Panc1 (cell line): ENCODE measurements around the gene PDZRN4. TPM values are rescaled to one million over a fixed set of nuclear protein-coding genes. Genes with fewer than 3 reads are reported as not detected.

Experiments
- ATAC-seq: fragments of 200-7000 bp; cut with Tn5 transposase; 2 replicates; pipeline ENCODE4 v1.9.1; 2020; ENCODE audit warnings: mild to moderate bottlenecking, moderate library complexity
- BruUV-seq: library from RNA; stranded (reverse); fragments of 400-500 nt; replicated peaks from 2 replicates; lab custom pipeline; 2021; lab: Mats Ljungman, UMichigan
- CTCF ChIA-PET: fragments of 300-600 bp; sonication (Branson Sonifier 250); formaldehyde crosslinking; loops from one replicate; lab custom pipeline; 2022; ENCODE audit warnings: antibody characterized with exemption; lab: Charles Lee
- POLR2A ChIA-PET: fragments of 300-600 bp; sonication (Branson Sonifier 250); formaldehyde crosslinking; loops from one replicate; lab custom pipeline; 2022; ENCODE audit warnings: antibody characterized with exemption; lab: Charles Lee
- DNase-seq: peaks from one replicate; pipeline ENCODE4 v3.0.0-alpha.2; 2010; ENCODE audit warnings: low read depth, low spot score
- H3K27ac ChIP-seq: 2 replicates; pipeline ENCODE4 v1.5.1; 2011; ENCODE audit warnings: mild to moderate bottlenecking, low read length, inconsistent platforms
- H3K27me3 ChIP-seq: fragments of 200-500 bp; sonication (Bioruptor generic); 2 replicates; pipeline ENCODE4 v1.6.0; 2014; ENCODE audit warnings: low read length, inconsistent platforms; ENCODE audit not compliant: control insufficient read depth, insufficient read depth
- H3K36me3 ChIP-seq: fragments of 200-500 bp; sonication (Bioruptor generic); 2 replicates; pipeline ENCODE4 v1.5.1; 2014; ENCODE audit warnings: inconsistent platforms, mild to moderate bottlenecking, low read length, moderate library complexity; ENCODE audit not compliant: control insufficient read depth, insufficient read depth
- H3K4me1 ChIP-seq: 2 replicates; pipeline ENCODE4 v1.5.1; 2011; ENCODE audit warnings: inconsistent platforms, mild to moderate bottlenecking, low read length, moderate library complexity; ENCODE audit not compliant: control insufficient read depth, insufficient read depth
- H3K4me3 ChIP-seq, 2 experiments: 2 replicates each; pipeline ENCODE4 v1.5.1; 2011 to 2012; ENCODE audit warnings: low read depth in 2 of 2, low read length in 2 of 2, mild to moderate bottlenecking in 2 of 2, inconsistent platforms in 1 of 2, moderate library complexity in 1 of 2
- H3K9me3 ChIP-seq: fragments of 200-500 bp; sonication (Bioruptor generic); 2 replicates; pipeline ENCODE4 v1.5.1; 2014; ENCODE audit warnings: low read depth, mild to moderate bottlenecking, inconsistent platforms, low read length, moderate library complexity; ENCODE audit not compliant: control insufficient read depth, insufficient read depth
- POLR2AphosphoS5 ChIP-seq: IDR thresholded peaks from 2 replicates; pipeline ENCODE4 v1.6.1; 2012; ENCODE audit warnings: mild to moderate bottlenecking, low read depth, low read length, moderate library complexity
- SIN3A ChIP-seq: IDR thresholded peaks from 2 replicates; pipeline ENCODE4 v1.6.1; 2012; ENCODE audit warnings: low read depth, mild to moderate bottlenecking, low read length, moderate library complexity, borderline replicate concordance; ENCODE audit not compliant: insufficient read depth
- TCF7L2 ChIP-seq: IDR thresholded peaks from 2 replicates; pipeline ENCODE4 v1.6.1; 2011; ENCODE audit warnings: mild to moderate bottlenecking, low read depth, low read length, inconsistent platforms
- in situ Hi-C: cut with HindIII; loops from 2 replicates; pipeline ENCODE4 v1.10.0; 2016; ENCODE audit warnings: low sequenced_read_pairs, low pct_unique_long_range_greater_than_20kb
- intact Hi-C: fragments of 100-400 bp; cut with micrococcal nuclease; formaldehyde crosslinking; loops from one replicate; pipeline ENCODE4 v1.10.0; 2022; ENCODE audit not compliant: unreplicated experiment
- total RNA-seq: library from RNA; stranded (reverse); gene quantifications from one replicate; pipeline ENCODE4 v1.2.1, GENCODE V29; 2021; ENCODE audit not compliant: unreplicated experiment
- TF ChIP-seq, protein P1 (sequence below), 2 experiments: IDR thresholded peaks; 2 replicates each; pipeline ENCODE4 v1.6.1; 2011 to 2012; ENCODE audit warnings: low read depth in 2 of 2, control low read depth in 1 of 2, low read length in 1 of 2, mild to moderate bottlenecking in 1 of 2, moderate library complexity in 1 of 2; ENCODE audit not compliant: insufficient read depth in 1 of 2
- TF ChIP-seq, protein P2 (sequence below): fragments of 450-650 bp; IDR thresholded peaks from 2 replicates; pipeline ENCODE4 v1.5.1; 2017; ENCODE audit warnings: mild to moderate bottlenecking

PDZRN4 gene
- total RNA-seq, 1 experiment from 2014 or later, result not detected

- no peaks in the 10 kb centered on the region for H3K27me3 ChIP-seq
- BruUV-seq, result no TSS peak
- no peaks in the 10 kb centered on the region for H3K36me3 ChIP-seq
- H3K27ac ChIP-seq, result no peak overlapping the region
- H3K9me3 ChIP-seq, result no peaks in the 10 kb centered on the region
- H3K4me1 ChIP-seq, result no peaks in the 10 kb centered on the region
- TF ChIP-seq POLR2AphosphoS5 (no peak), SIN3A (no peak), TCF7L2 (no peak)
- TF ChIP-seq, protein P1, sequence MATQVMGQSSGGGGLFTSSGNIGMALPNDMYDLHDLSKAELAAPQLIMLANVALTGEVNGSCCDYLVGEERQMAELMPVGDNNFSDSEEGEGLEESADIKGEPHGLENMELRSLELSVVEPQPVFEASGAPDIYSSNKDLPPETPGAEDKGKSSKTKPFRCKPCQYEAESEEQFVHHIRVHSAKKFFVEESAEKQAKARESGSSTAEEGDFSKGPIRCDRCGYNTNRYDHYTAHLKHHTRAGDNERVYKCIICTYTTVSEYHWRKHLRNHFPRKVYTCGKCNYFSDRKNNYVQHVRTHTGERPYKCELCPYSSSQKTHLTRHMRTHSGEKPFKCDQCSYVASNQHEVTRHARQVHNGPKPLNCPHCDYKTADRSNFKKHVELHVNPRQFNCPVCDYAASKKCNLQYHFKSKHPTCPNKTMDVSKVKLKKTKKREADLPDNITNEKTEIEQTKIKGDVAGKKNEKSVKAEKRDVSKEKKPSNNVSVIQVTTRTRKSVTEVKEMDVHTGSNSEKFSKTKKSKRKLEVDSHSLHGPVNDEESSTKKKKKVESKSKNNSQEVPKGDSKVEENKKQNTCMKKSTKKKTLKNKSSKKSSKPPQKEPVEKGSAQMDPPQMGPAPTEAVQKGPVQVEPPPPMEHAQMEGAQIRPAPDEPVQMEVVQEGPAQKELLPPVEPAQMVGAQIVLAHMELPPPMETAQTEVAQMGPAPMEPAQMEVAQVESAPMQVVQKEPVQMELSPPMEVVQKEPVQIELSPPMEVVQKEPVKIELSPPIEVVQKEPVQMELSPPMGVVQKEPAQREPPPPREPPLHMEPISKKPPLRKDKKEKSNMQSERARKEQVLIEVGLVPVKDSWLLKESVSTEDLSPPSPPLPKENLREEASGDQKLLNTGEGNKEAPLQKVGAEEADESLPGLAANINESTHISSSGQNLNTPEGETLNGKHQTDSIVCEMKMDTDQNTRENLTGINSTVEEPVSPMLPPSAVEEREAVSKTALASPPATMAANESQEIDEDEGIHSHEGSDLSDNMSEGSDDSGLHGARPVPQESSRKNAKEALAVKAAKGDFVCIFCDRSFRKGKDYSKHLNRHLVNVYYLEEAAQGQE (IDR thresholded peaks at IDR 0.05; ENCODE audit: insufficient read depth in 1 of 2, low read depth in 2 of 2, low read length in 1 of 2), result no peak
- TF ChIP-seq, protein P2, sequence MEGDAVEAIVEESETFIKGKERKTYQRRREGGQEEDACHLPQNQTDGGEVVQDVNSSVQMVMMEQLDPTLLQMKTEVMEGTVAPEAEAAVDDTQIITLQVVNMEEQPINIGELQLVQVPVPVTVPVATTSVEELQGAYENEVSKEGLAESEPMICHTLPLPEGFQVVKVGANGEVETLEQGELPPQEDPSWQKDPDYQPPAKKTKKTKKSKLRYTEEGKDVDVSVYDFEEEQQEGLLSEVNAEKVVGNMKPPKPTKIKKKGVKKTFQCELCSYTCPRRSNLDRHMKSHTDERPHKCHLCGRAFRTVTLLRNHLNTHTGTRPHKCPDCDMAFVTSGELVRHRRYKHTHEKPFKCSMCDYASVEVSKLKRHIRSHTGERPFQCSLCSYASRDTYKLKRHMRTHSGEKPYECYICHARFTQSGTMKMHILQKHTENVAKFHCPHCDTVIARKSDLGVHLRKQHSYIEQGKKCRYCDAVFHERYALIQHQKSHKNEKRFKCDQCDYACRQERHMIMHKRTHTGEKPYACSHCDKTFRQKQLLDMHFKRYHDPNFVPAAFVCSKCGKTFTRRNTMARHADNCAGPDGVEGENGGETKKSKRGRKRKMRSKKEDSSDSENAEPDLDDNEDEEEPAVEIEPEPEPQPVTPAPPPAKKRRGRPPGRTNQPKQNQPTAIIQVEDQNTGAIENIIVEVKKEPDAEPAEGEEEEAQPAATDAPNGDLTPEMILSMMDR, result no peak
- ATAC-seq, result no peak
- intact Hi-C loops (no loop called here), in situ Hi-C loops (no loop called here)
- ChIA-PET POLR2A (no interaction called here), CTCF (no interaction called here)
- DNase-seq, result no peak
- no peak overlapping the region for H3K4me3 ChIP-seq
Observed at GRCh38 chr12:41141104-41141503, 47.0 kb upstream of the PDZRN4 start.

DNA sequence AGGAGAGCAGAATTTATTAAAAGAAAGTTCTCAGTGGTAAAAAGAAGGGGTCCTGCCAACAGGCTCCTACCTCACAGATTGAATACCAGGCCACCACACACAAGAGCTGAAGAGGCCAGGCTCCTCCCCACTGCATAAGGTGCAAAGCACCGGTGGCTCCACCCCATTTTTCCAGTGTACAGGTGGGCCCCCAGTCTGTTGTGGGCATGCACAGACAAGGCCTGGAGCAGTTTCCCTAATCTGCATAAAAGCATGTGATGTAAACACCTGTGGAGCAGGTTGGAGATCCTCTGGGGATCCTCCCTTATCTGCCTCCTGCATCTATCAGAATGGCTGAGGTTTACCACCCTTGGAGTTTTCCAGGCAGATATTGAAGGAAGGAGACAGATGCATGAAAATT lies 45.7 kb upstream of the PDZRN4 start:
- TF ChIP-seq SIN3A (no peak), TCF7L2 (no peak), POLR2AphosphoS5 (no peak)
- TF ChIP-seq, protein P1 (IDR thresholded peaks at IDR 0.05; ENCODE audit: insufficient read depth in 1 of 2, low read depth in 2 of 2, low read length in 1 of 2), result no peak
- TF ChIP-seq, protein P2, result no peak
- H3K27me3 ChIP-seq, result no peaks in the 10 kb centered on the region
- no peak overlapping the region for H3K4me3 ChIP-seq
- ChIA-PET POLR2A (no interaction called here), CTCF (no interaction called here)
- H3K9me3 ChIP-seq, result no peaks in the 10 kb centered on the region
- H3K27ac ChIP-seq, result no peak overlapping the region
- intact Hi-C loops, result no loop called here
- no TSS peak for BruUV-seq
- H3K36me3 ChIP-seq, result no peaks in the 10 kb centered on the region
- in situ Hi-C loops, result no loop called here
- DNase-seq, result no peak
- H3K4me1 ChIP-seq, result no peaks in the 10 kb centered on the region
- no peak for ATAC-seq
